Astrocyte (in vitro differentiated cells and primary cell): ENCODE data around the gene ENPP3.

ENCODE experiments used
- CTCF ChIP-seq: IDR thresholded peaks from 2 replicates; pipeline ENCODE4 v1.5.1; 2011; ENCODE audit warnings: low read depth, mild to moderate bottlenecking, inconsistent platforms, low read length, moderate library complexity; ENCODE audit not compliant: insufficient read depth
- EZH2 ChIP-seq: IDR thresholded peaks from 2 replicates; pipeline ENCODE4 v1.6.1; 2012; ENCODE audit warnings: mild to moderate bottlenecking, low read length, inconsistent platforms; ENCODE audit not compliant: insufficient read depth

- TF ChIP-seq CTCF (no peak), EZH2 (no peak)
Observed at GRCh38 chr6:131733376-131734016, 96.4 kb downstream of the ENPP3 start.
